HepG2 (cell line): ENCODE data around the gene NRL. TPM values are rescaled to one million over a fixed set of nuclear protein-coding genes. Genes with fewer than 3 reads are reported as not detected.

Experiments used
- ATAC-seq: fragments of 200-7000 bp; cut with Tn5 transposase; 3 replicates; pipeline ENCODE4 v1.9.1; 2020; ENCODE audit warnings: mild to moderate bottlenecking, moderate library complexity
- BruUV-seq: library from RNA; stranded (reverse); fragments of 400-500 nt; replicated peaks from 2 replicates; lab custom pipeline; 2021; lab: Mats Ljungman, UMichigan
- CTCF ChIA-PET: fragments of 300-600 bp; formaldehyde crosslinking; extraction: SDS; loops from one replicate; lab custom pipeline; 2021; ENCODE audit warnings: low total read pairs, inconsistent platforms, low intra/inter-chr PET ratio; lab: Yijun Ruan, JAX
- POLR2A ChIA-PET: fragments of 350-600 bp; sonication (Branson Sonifier 250); formaldehyde crosslinking; loops from one replicate; lab custom pipeline; 2020; ENCODE audit warnings: antibody characterized with exemption, inconsistent platforms; lab: Yijun Ruan, JAX
- DNase-seq: peaks from one replicate; pipeline ENCODE4 v3.0.0-alpha.2; 2015; ENCODE audit warnings: low spot score
- FAIRE-seq: peaks from 3 replicates; lab custom pipeline; 2011; peaks lifted over from hg19 to GRCh38; lab: Jason Lieb, UNC
- H2AFZ ChIP-seq: one replicate; pipeline ENCODE4 v1.6.1; 2011; ENCODE audit warnings: low read length, inconsistent platforms
- H3K27ac ChIP-seq: fragments of 300-600 bp; 3 replicates; pipeline ENCODE4 v1.8.0; 2011; ENCODE audit warnings: mixed run types, mild to moderate bottlenecking, mixed read lengths, low read length, inconsistent platforms; ENCODE audit not compliant: insufficient read depth; ENCODE audit errors: extremely low read length
- H3K27me3 ChIP-seq, 2 experiments: fragments of 200-600 bp in 1 of 2; 2 replicates in 1 of 2; 3 replicates in 1 of 2; pipeline versions ENCODE4 v1.6.0 to v1.8.0; 2011; ENCODE audit warnings: low read length in 2 of 2, mild to moderate bottlenecking in 2 of 2, moderate library complexity in 2 of 2, inconsistent platforms in 1 of 2; ENCODE audit not compliant: insufficient read depth in 2 of 2, control insufficient read depth in 1 of 2
- H3K36me3 ChIP-seq, 2 experiments: fragments of 200-600 bp in 1 of 2; replicated peaks in 1 of 2; 2 replicates in 1 of 2; 3 replicates in 1 of 2; pipeline versions ENCODE4 v1.5.1 to v1.8.0; 2011; ENCODE audit warnings: low read length in 2 of 2, inconsistent platforms in 1 of 2; ENCODE audit not compliant: insufficient read depth in 2 of 2, control insufficient read depth in 1 of 2
- H3K4me1 ChIP-seq: 2 replicates; pipeline ENCODE4 v1.5.1; 2012; ENCODE audit warnings: low read length, inconsistent platforms; ENCODE audit not compliant: insufficient read depth
- H3K4me2 ChIP-seq: 2 replicates; pipeline ENCODE4 v1.6.0; 2011; ENCODE audit warnings: low read depth, low read length, inconsistent platforms
- H3K4me3 ChIP-seq, 3 experiments: fragments of 200-600 bp in 1 of 3; sonication (generic), shearing (Covaris generic) in 1 of 3; replicated peaks in 1 of 3; 2 replicates each; pipeline ENCODE4 v1.5.1; 2011 to 2016; ENCODE audit warnings: low read length in 3 of 3, inconsistent platforms in 2 of 3, low read depth in 2 of 3, mild to moderate bottlenecking in 2 of 3, control low read depth in 1 of 3, mixed read lengths in 1 of 3; ENCODE audit not compliant: insufficient read depth in 1 of 3
- H3K79me2 ChIP-seq: one replicate; pipeline ENCODE4 v1.6.1; 2011; ENCODE audit warnings: low read length, inconsistent platforms; ENCODE audit not compliant: insufficient read depth
- H3K9ac ChIP-seq: 2 replicates; pipeline ENCODE4 v1.6.0; 2011; ENCODE audit warnings: mild to moderate bottlenecking, low read depth, low read length, inconsistent platforms; ENCODE audit not compliant: insufficient read depth
- H3K9me3 ChIP-seq: 2 replicates; pipeline ENCODE4 v1.5.1; 2012; ENCODE audit warnings: mild to moderate bottlenecking, low read length
- H4K20me1 ChIP-seq: 2 replicates; pipeline ENCODE4 v1.6.0; 2011; ENCODE audit warnings: inconsistent platforms, mild to moderate bottlenecking, low read length, moderate library complexity; ENCODE audit not compliant: insufficient read depth
- ATF7 ChIP-seq, 2 experiments: fragments of 450-650 bp in 1 of 2; sonication (generic) in 1 of 2; formaldehyde crosslinking in 1 of 2; IDR thresholded peaks; 2 replicates each; pipeline versions ENCODE4 v1.4.0 to v1.6.1; 2016 to 2020; ENCODE audit warnings: antibody characterized with exemption in 1 of 2, mild to moderate bottlenecking in 1 of 2, missing genetic modification reagents in 1 of 2
- CREB1 ChIP-seq, 2 experiments: fragments of 450-650 bp in 1 of 2; IDR thresholded peaks; 2 replicates each; pipeline ENCODE4 v1.6.1; 2016 to 2017; ENCODE audit warnings: control low read depth in 1 of 2, mild to moderate bottlenecking in 1 of 2, missing compliant biosample characterization in 1 of 2, missing genetic modification characterization in 1 of 2
- FOXA1 ChIP-seq, 2 experiments: fragments of 450-650 bp in 1 of 2; sonication (generic) in 1 of 2; formaldehyde crosslinking in 1 of 2; IDR thresholded peaks; 2 replicates each; pipeline versions ENCODE4 v1.4.0 to v1.6.1; 2016 to 2020; ENCODE audit warnings: missing genetic modification reagents in 1 of 2
- KAT2B ChIP-seq: fragments of 150-350 bp; IDR thresholded peaks from 2 replicates; pipeline ENCODE4 v1.6.1; 2014; ENCODE audit warnings: low read depth, low read length, borderline replicate concordance
- SPEN ChIP-seq: sonication (generic); formaldehyde crosslinking; IDR thresholded peaks from 2 replicates; pipeline ENCODE4 v1.5.1; 2020; ENCODE audit warnings: low read depth, mild to moderate bottlenecking, missing genetic modification reagents
- TEAD3 ChIP-seq: optimal IDR thresholded peaks from 2 replicates; pipeline ENCODE3; 2016; ENCODE audit warnings: borderline replicate concordance
- ZNF292 ChIP-seq: sonication (generic); formaldehyde crosslinking; IDR thresholded peaks from 2 replicates; pipeline ENCODE4 v1.8.1; 2022; ENCODE audit warnings: mild to moderate bottlenecking, low read depth, missing genetic modification reagents, borderline replicate concordance
- ZNF329 ChIP-seq: sonication (generic); formaldehyde crosslinking; IDR thresholded peaks from 2 replicates; pipeline ENCODE4 v1.9.0; 2021; ENCODE audit warnings: low read depth, mild to moderate bottlenecking, missing genetic modification reagents
- ZNF572 ChIP-seq: sonication (generic); formaldehyde crosslinking; IDR thresholded peaks from 2 replicates; pipeline ENCODE4 v1.5.1; 2020; ENCODE audit warnings: mild to moderate bottlenecking, missing genetic modification reagents
- WGBS: methylation state at CpG from one replicate; pipeline ENCODE4 v1.1.6; 2017; ENCODE audit warnings: low lambda C conversion rate; 5-methylcytosine and 5-hydroxymethylcytosine counted together
- in situ Hi-C: cut with HindIII; loops from 2 replicates; pipeline ENCODE4 v1.10.0; 2017; ENCODE audit warnings: low pct_unique_long_range_greater_than_20kb; ENCODE audit not compliant: extremely low pct_ligation_motif_present
- intact Hi-C: fragments of 100-400 bp; cut with micrococcal nuclease; formaldehyde crosslinking; loops from one replicate; pipeline ENCODE4 v1.10.0; 2022; ENCODE audit not compliant: unreplicated experiment
- polyA plus RNA-seq, 8 experiments: library from polyadenylated mRNA; depleted of rRNA in 3 of 8; stranded (reverse) in 7 of 8; unstranded in 1 of 8; fragments of >200 nt; fragmentation: Illumina TruSeq in 4 of 8; extraction: Trizol in 4 of 8; gene quantifications; 2 replicates each; pipeline versions ENCODE4 v1.2.1 to v1.2.3, GENCODE V29; 2011 to 2016; ENCODE audit warnings: low read depth in 4 of 8, missing spikeins in 1 of 8, mixed read lengths in 1 of 8; ENCODE audit not compliant: insufficient read depth in 1 of 8
- total RNA-seq, 5 experiments: library from RNA; depleted of rRNA; stranded (reverse); fragments of >200 nt; fragmentation: Illumina TruSeq; extraction: Trizol; gene quantifications; 2 replicates each; pipeline ENCODE4 v1.2.3, GENCODE V29; 2016; ENCODE audit warnings: low read depth in 1 of 5
- TF ChIP-seq, protein P1 (sequence below): sonication (generic); formaldehyde crosslinking; IDR thresholded peaks from 2 replicates; pipeline ENCODE4 v1.9.0; 2021; ENCODE audit warnings: mild to moderate bottlenecking, missing genetic modification reagents

NRL gene
- total and polyA plus RNA-seq, 2 of the 13 experiments (the other 11 are each of a cell fraction or from before 2014, with no cell fraction given) = 2.5 to 4.7 TPM

DNA sequence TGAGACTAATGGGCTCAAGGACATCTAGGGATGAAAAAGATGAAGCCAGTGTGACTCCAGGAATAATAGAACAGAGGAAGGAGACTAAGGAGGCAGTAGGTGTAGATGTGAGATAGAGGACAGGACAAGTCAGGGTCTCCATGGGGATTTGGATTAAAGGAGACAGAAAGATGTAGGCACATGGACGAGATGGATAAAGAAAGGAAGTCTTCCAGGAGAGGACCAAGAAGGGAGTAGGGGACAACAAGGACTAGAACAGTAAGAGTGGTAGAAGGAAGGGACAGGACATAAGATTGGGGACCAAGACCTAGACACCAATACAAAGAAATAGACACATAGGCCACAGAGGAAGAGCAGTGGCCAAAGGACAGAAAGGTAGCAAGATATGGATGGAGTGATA, 27.7 kb downstream of the NRL start (continued):
- TF ChIP-seq, protein P1, sequence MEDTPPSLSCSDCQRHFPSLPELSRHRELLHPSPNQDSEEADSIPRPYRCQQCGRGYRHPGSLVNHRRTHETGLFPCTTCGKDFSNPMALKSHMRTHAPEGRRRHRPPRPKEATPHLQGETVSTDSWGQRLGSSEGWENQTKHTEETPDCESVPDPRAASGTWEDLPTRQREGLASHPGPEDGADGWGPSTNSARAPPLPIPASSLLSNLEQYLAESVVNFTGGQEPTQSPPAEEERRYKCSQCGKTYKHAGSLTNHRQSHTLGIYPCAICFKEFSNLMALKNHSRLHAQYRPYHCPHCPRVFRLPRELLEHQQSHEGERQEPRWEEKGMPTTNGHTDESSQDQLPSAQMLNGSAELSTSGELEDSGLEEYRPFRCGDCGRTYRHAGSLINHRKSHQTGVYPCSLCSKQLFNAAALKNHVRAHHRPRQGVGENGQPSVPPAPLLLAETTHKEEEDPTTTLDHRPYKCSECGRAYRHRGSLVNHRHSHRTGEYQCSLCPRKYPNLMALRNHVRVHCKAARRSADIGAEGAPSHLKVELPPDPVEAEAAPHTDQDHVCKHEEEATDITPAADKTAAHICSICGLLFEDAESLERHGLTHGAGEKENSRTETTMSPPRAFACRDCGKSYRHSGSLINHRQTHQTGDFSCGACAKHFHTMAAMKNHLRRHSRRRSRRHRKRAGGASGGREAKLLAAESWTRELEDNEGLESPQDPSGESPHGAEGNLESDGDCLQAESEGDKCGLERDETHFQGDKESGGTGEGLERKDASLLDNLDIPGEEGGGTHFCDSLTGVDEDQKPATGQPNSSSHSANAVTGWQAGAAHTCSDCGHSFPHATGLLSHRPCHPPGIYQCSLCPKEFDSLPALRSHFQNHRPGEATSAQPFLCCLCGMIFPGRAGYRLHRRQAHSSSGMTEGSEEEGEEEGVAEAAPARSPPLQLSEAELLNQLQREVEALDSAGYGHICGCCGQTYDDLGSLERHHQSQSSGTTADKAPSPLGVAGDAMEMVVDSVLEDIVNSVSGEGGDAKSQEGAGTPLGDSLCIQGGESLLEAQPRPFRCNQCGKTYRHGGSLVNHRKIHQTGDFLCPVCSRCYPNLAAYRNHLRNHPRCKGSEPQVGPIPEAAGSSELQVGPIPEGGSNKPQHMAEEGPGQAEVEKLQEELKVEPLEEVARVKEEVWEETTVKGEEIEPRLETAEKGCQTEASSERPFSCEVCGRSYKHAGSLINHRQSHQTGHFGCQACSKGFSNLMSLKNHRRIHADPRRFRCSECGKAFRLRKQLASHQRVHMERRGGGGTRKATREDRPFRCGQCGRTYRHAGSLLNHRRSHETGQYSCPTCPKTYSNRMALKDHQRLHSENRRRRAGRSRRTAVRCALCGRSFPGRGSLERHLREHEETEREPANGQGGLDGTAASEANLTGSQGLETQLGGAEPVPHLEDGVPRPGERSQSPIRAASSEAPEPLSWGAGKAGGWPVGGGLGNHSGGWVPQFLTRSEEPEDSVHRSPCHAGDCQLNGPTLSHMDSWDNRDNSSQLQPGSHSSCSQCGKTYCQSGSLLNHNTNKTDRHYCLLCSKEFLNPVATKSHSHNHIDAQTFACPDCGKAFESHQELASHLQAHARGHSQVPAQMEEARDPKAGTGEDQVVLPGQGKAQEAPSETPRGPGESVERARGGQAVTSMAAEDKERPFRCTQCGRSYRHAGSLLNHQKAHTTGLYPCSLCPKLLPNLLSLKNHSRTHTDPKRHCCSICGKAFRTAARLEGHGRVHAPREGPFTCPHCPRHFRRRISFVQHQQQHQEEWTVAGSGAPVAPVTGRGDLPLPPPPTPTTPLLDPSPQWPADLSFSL (CRISPR knock-in tag) = no peak

DNA sequence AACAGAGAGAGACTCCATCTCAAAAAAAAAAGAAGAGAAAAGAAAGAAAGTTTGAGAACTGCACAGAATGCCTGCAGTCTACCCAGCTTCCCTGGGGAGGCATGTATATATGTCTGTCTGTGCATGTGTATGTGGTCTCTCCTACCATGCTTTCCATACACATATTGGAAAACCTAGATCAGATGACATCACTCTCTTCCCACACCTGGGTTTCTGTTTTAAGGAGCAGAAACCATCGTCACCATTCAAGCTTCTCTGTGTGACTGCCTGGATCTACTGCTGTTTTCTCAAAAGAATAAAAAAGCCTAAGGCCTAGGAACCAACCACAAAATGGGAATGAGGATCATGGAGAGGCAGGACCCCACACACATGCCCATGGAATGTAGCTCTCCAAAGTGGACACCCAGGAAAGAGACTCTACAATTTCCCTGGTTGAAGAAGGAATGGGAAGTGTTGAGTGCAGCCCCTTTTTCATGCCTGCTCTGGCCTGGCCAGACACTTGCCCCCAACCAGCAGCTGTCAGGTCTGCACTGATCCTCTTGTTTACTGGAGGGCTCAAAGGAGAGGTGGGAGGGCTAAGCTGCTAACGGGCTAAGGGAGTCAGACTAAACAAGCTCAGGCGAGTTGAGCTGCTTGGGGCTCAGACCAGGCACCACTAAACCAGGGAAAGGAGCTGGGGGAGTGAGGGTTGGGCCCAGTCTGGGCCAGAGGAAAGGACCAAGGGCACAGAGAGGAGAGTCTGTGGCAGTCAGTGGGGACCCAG, 28.4 kb downstream of the NRL start:
- ChIA-PET CTCF (no interaction called here), POLR2A (interaction anchor here (0.9 to 2.1 kb wide), 6 partner anchors 7 to 28 kb away, joined by 3 to 19 read pairs (median 4); partner anchors contain the start of genes DCAF11, NRL and PCK2)
- no peak overlapping the region for H2AFZ ChIP-seq
- H3K79me2 ChIP-seq = no peaks in the 10 kb centered on the region
- FAIRE-seq (no peak), ATAC-seq (no peak), DNase-seq (no peak)
- WGBS = 3% methylated on average over 3 of the region's 3 CpGs
- peaks cover 10 to 45% of the 10 kb centered on the region in 2 experiments for H3K27me3 ChIP-seq
- no peak overlapping the region for H3K4me2 ChIP-seq
- BruUV-seq = no TSS peak
- H4K20me1 ChIP-seq = no peaks in the 10 kb centered on the region
- no peaks in the 10 kb centered on the region for H3K9me3 ChIP-seq
- H3K27ac ChIP-seq = no peak overlapping the region
- TF ChIP-seq SPEN (CRISPR knock-in tag) = 0 out of 2 replicates have a peak, but pooled peaks have one; percentile 14
- TF ChIP-seq FOXA1 (IDR thresholded peaks at IDR 0.05) = no peak
- 0 out of 2 replicates have a peak, but pooled peaks have one; percentile 9 for TF ChIP-seq FOXA1 (CRISPR knock-in tag; IDR thresholded peaks at IDR 0.05)
- no peak for TF ChIP-seq KAT2B
- peak; percentile 19; the same call in 1 of the 2 replicates for TF ChIP-seq ZNF292 (CRISPR knock-in tag)
- TF ChIP-seq TEAD3 (CRISPR knock-in tag) = peak; percentile 32
- peak; percentile 33; the same call in 1 of the 2 replicates for TF ChIP-seq ZNF572
- TF ChIP-seq CREB1 (IDR thresholded peaks at IDR 0.05) = peak; percentile 81
- TF ChIP-seq CREB1 (CRISPR knock-in tag; IDR thresholded peaks at IDR 0.05) = no peak
- TF ChIP-seq ZNF329 (CRISPR knock-in tag) = no peak
- TF ChIP-seq ATF7 (IDR thresholded peaks at IDR 0.05) = peak; percentile 83
- no peak for TF ChIP-seq ATF7 (CRISPR knock-in tag; IDR thresholded peaks at IDR 0.05)
- H3K36me3 ChIP-seq = no peaks in the 10 kb centered on the region
- intact Hi-C loops (no loop called here), in situ Hi-C loops (no loop called here)
- H3K4me3 ChIP-seq = no peak overlapping the region
- no peak overlapping the region for H3K9ac ChIP-seq
- H3K4me1 ChIP-seq = peaks cover 39% of the 10 kb centered on the region
